H1 (cell line): ENCODE measurements around the gene CELF4. TPM values are rescaled to one million over a fixed set of nuclear protein-coding genes. Genes with fewer than 3 reads are reported as not detected.

Source experiments
- CTCF ChIA-PET: fragments of 300-600 bp; sonication (Branson Sonifier 250); formaldehyde crosslinking; loops from one replicate; lab custom pipeline; 2021; ENCODE audit not compliant: partially characterized antibody; lab: Charles Lee
- POLR2A ChIA-PET: fragments of 300-600 bp; sonication (Branson Sonifier 250); formaldehyde crosslinking; loops from one replicate; lab custom pipeline; 2021; ENCODE audit warnings: inconsistent platforms; ENCODE audit not compliant: partially characterized antibody; lab: Charles Lee
- DNase-seq, 2 experiments: peaks; one replicate each; pipeline versions ENCODE4 v3.0.0 to v3.0.0-alpha.2; 2010 to 2022; ENCODE audit warnings: low spot score in 2 of 2, low read depth in 1 of 2, mixed read lengths in 1 of 2
- FAIRE-seq: peaks from 2 replicates; lab custom pipeline; 2011; peaks lifted over from hg19 to GRCh38; lab: Jason Lieb, UNC
- H2AFZ ChIP-seq: 2 replicates; pipeline ENCODE4 v1.8.1; 2012; ENCODE audit warnings: low read length, inconsistent platforms
- H2AK5ac ChIP-seq: 2 replicates; pipeline ENCODE4 v1.6.1; 2013; ENCODE audit warnings: low read depth, low read length
- H2BK120ac ChIP-seq: replicated peaks from 2 replicates; pipeline ENCODE3; 2013; ENCODE audit warnings: low read depth, low read length, inconsistent platforms
- H2BK12ac ChIP-seq: 2 replicates; pipeline ENCODE4 v1.6.1; 2013; ENCODE audit warnings: low read depth, low read length
- H2BK15ac ChIP-seq: 2 replicates; pipeline ENCODE4 v1.6.1; 2013; ENCODE audit warnings: low read length
- H2BK20ac ChIP-seq: 2 replicates; pipeline ENCODE4 v1.6.1; 2013; ENCODE audit warnings: low read length
- H2BK5ac ChIP-seq: 2 replicates; pipeline ENCODE4 v1.6.1; 2013; ENCODE audit warnings: low read depth, low read length
- H3K14ac ChIP-seq: 2 replicates; pipeline ENCODE4 v1.6.1; 2013; ENCODE audit warnings: inconsistent platforms; ENCODE audit not compliant: insufficient read length
- H3K18ac ChIP-seq: 2 replicates; pipeline ENCODE4 v1.6.1; 2013; ENCODE audit warnings: low read length; ENCODE audit errors: extremely low read depth
- H3K23ac ChIP-seq: 2 replicates; pipeline ENCODE4 v1.6.1; 2013; ENCODE audit warnings: inconsistent platforms; ENCODE audit not compliant: insufficient read length
- H3K23me2 ChIP-seq: 2 replicates; pipeline ENCODE4 v1.6.1; 2013; ENCODE audit warnings: low read depth, low read length
- H3K27ac ChIP-seq: 2 replicates; pipeline ENCODE4 v1.6.1; 2011; ENCODE audit warnings: low read depth, low read length, inconsistent platforms
- H3K27me3 ChIP-seq, 4 experiments: replicated peaks in 1 of 4; 1 replicate in 1 of 4; 2 replicates in 3 of 4; pipeline versions ENCODE4 v1.6.1 to v1.8.1; 2011 to 2013; ENCODE audit warnings: low read length in 3 of 4, mild to moderate bottlenecking in 3 of 4, inconsistent platforms in 2 of 4, mixed read lengths in 2 of 4, moderate library complexity in 1 of 4; ENCODE audit not compliant: control insufficient read depth in 3 of 4, insufficient read depth in 3 of 4; ENCODE audit errors: extremely low read depth in 1 of 4
- H3K36me3 ChIP-seq, 4 experiments: 2 replicates each; pipeline versions ENCODE4 v1.6.1 to v1.8.1; 2011 to 2013; ENCODE audit warnings: mild to moderate bottlenecking in 4 of 4, low read length in 3 of 4, moderate library complexity in 2 of 4, control low read depth in 1 of 4, inconsistent platforms in 1 of 4; ENCODE audit not compliant: insufficient read depth in 4 of 4, control insufficient read depth in 2 of 4
- H3K4ac ChIP-seq: replicated peaks from 2 replicates; pipeline ENCODE3; 2013; ENCODE audit warnings: low read length, low read depth, mixed read lengths, inconsistent platforms; ENCODE audit not compliant: insufficient read length
- H3K4me1 ChIP-seq, 4 experiments: replicated peaks in 1 of 4; 1 replicate in 1 of 4; 2 replicates in 3 of 4; pipeline versions ENCODE4 v1.6.1 to v1.8.1; 2011 to 2013; ENCODE audit warnings: low read length in 3 of 4, inconsistent platforms in 2 of 4, mixed read lengths in 1 of 4; ENCODE audit not compliant: insufficient read depth in 4 of 4, control insufficient read depth in 3 of 4
- H3K4me2 ChIP-seq, 2 experiments: 2 replicates each; pipeline versions ENCODE4 v1.6.1 to v1.8.1; 2011 to 2013; ENCODE audit warnings: low read depth in 2 of 2, low read length in 2 of 2, control low read depth in 1 of 2, inconsistent platforms in 1 of 2, mild to moderate bottlenecking in 1 of 2; ENCODE audit not compliant: insufficient read depth in 1 of 2
- H3K4me3 ChIP-seq, 4 experiments: fragments of 200-600, 300-600 bp in 1 of 4; sonication (generic), shearing (Covaris generic), sonication (Bioruptor Twin) in 1 of 4; 2 replicates each; pipeline versions ENCODE4 v1.5.1 to v1.8.1; 2011 to 2016; ENCODE audit warnings: low read length in 4 of 4, low read depth in 3 of 4, control low read depth in 2 of 4, inconsistent platforms in 2 of 4, mild to moderate bottlenecking in 2 of 4, mixed read lengths in 1 of 4, moderate library complexity in 1 of 4; ENCODE audit not compliant: insufficient read depth in 2 of 4; ENCODE audit errors: extremely low read depth in 1 of 4
- H3K56ac ChIP-seq: replicated peaks from 2 replicates; pipeline ENCODE3; 2013; ENCODE audit warnings: low read depth, mild to moderate bottlenecking, mixed read lengths, low read length, inconsistent platforms; ENCODE audit not compliant: insufficient read length
- H3K79me1 ChIP-seq: 2 replicates; pipeline ENCODE4 v1.6.1; 2013; ENCODE audit warnings: low read depth, low read length, control low read depth
- H3K79me2 ChIP-seq, 2 experiments: 2 replicates each; pipeline versions ENCODE4 v1.6.1 to v1.8.1; 2012 to 2013; ENCODE audit warnings: low read length in 2 of 2, mild to moderate bottlenecking in 2 of 2, inconsistent platforms in 1 of 2; ENCODE audit not compliant: insufficient read depth in 2 of 2, control insufficient read depth in 1 of 2
- H3K9ac ChIP-seq, 4 experiments: replicated peaks in 1 of 4; 1 replicate in 1 of 4; 2 replicates in 3 of 4; pipeline versions ENCODE4 v1.6.1 to v1.8.1; 2011 to 2013; ENCODE audit warnings: low read depth in 3 of 4, low read length in 3 of 4, control low read depth in 2 of 4, mild to moderate bottlenecking in 2 of 4, moderate library complexity in 2 of 4, inconsistent platforms in 1 of 4; ENCODE audit errors: extremely low read depth in 1 of 4
- H3K9me3 ChIP-seq, 2 experiments: 2 replicates each; pipeline versions ENCODE4 v1.6.1 to v1.8.1; 2012 to 2013; ENCODE audit warnings: mild to moderate bottlenecking in 2 of 2, moderate library complexity in 2 of 2, control low read depth in 1 of 2, inconsistent platforms in 1 of 2, low read depth in 1 of 2, low read length in 1 of 2, mixed read lengths in 1 of 2; ENCODE audit not compliant: insufficient read depth in 2 of 2
- H4K20me1 ChIP-seq, 2 experiments: replicated peaks in 1 of 2; 2 replicates each; pipeline versions ENCODE3 to v1.8.1; 2011 to 2013; ENCODE audit warnings: inconsistent platforms in 2 of 2, low read length in 2 of 2, mild to moderate bottlenecking in 1 of 2; ENCODE audit not compliant: insufficient read depth in 2 of 2, control insufficient read depth in 1 of 2
- H4K5ac ChIP-seq: 2 replicates; pipeline ENCODE4 v1.6.1; 2013; ENCODE audit warnings: low read length, low read depth, mixed read lengths, inconsistent platforms; ENCODE audit not compliant: insufficient read length
- H4K8ac ChIP-seq: 2 replicates; pipeline ENCODE4 v1.8.0; 2013; ENCODE audit warnings: mild to moderate bottlenecking, moderate library complexity, low read length, inconsistent platforms; ENCODE audit not compliant: insufficient read depth; ENCODE audit errors: extremely low read depth
- H4K91ac ChIP-seq: replicated peaks from 2 replicates; pipeline ENCODE3; 2013; ENCODE audit warnings: low read length, mixed read lengths, inconsistent platforms; ENCODE audit not compliant: insufficient read length
- CREB1 ChIP-seq: IDR thresholded peaks from 2 replicates; pipeline ENCODE4 v1.6.1; 2012; ENCODE audit warnings: inconsistent platforms
- JUND ChIP-seq: IDR thresholded peaks from 2 replicates; pipeline ENCODE4 v1.6.1; 2011; ENCODE audit warnings: mild to moderate bottlenecking, improper control_type of control experiment, low read length
- MAFK ChIP-seq: IDR thresholded peaks from 2 replicates; pipeline ENCODE4 v1.6.1; 2012; ENCODE audit warnings: low read depth, mild to moderate bottlenecking, improper control_type of control experiment, low read length
- NRF1 ChIP-seq: IDR thresholded peaks from 2 replicates; pipeline ENCODE4 v1.6.1; 2011; ENCODE audit warnings: mild to moderate bottlenecking, low read depth, low read length, improper control_type of control experiment
- PHF8 ChIP-seq: fragments of 200-600 bp; sonication (generic); conservative IDR thresholded peaks from 2 replicates; pipeline ENCODE4 v1.7.1; 2012; ENCODE audit warnings: low read depth, mild to moderate bottlenecking, inconsistent platforms, low read length, moderate library complexity
- POLR2AphosphoS5 ChIP-seq: IDR thresholded peaks from 2 replicates; pipeline ENCODE4 v1.6.1; 2011; ENCODE audit warnings: low read depth, low read length
- WGBS, 2 experiments: shearing (Covaris generic) in 1 of 2; methylation state at CpG; one replicate each; pipeline versions ENCODE4 v1.1.6 to v1.1.7; 2013 to 2015; ENCODE audit warnings: low lambda C conversion rate in 2 of 2, mixed read lengths in 2 of 2, inconsistent platforms in 1 of 2, low coverage in 1 of 2, missing lambda C conversion rate in 1 of 2; ENCODE audit not compliant: insufficient replicate concordance in 2 of 2, insufficient coverage in 1 of 2, insufficient read length in 1 of 2; ENCODE audit errors: extremely low coverage in 1 of 2, missing lambda C conversion rate in 1 of 2; 5-methylcytosine and 5-hydroxymethylcytosine counted together
- polyA plus RNA-seq, 7 experiments: library from polyadenylated mRNA; depleted of rRNA in 3 of 7; stranded (reverse) in 5 of 7; unstranded in 2 of 7; fragments of >200 nt in 5 of 7; fragments of 200-250 nt in 2 of 7; gene quantifications; 1 replicate in 5 of 7; 2 replicates in 1 of 7; 4 replicates in 1 of 7; pipeline versions ENCODE4 v1.2.1 to v1.2.3, GENCODE V29; 2011 to 2013; ENCODE audit warnings: missing spikeins in 2 of 7, mixed read lengths in 2 of 7
- total RNA-seq: library from RNA; stranded (reverse); fragmentation: NEBNext Ultra II Directional; extraction: Animal tissue kit (Norgen Biotek cat#: 25700); gene quantifications from 2 replicates; pipeline ENCODE4 v1.2.1, GENCODE V29; 2021

Gene CELF4
- total and polyA plus RNA-seq, 2 of the 8 experiments (the other 6 are each of a cell fraction or from before 2014, with no cell fraction given): 1.6 to 3.4 TPM

GRCh38 chr18:37259711-37260110 is 305.9 kb downstream of the CELF4 start:
- WGBS, 2 experiments: 91% methylated on average over 5 of the region's 5 CpGs; no CpG with 5 or more reads in 1 of the 2 experiments
- Histone ChIP-seq H3K23ac (no peak overlapping the region), H4K20me1 (peaks cover 0 to 2% of the 10 kb centered on the region in 2 experiments), H3K4me1 (peaks cover 0 to 4% (median 1%) of the 10 kb centered on the region in 4 experiments; a peak in 2 of 7 replicates), H3K14ac (no peak overlapping the region), H3K56ac (no peak overlapping the region), H2BK120ac (no peak overlapping the region), H3K27me3 (peaks cover under 1 to 9% (median 4%) of the 10 kb centered on the region in 4 experiments; a peak in 6 of 7 replicates), H4K91ac (no peak overlapping the region), H2BK15ac (no peak overlapping the region), H3K4me2 (no peak overlapping the region), H2BK5ac (no peak overlapping the region), H2AK5ac (no peak overlapping the region), H2AFZ (no peak overlapping the region), H3K9ac (no peak overlapping the region), H3K4ac (no peak overlapping the region), H3K18ac (no peak overlapping the region), H3K79me1 (no peaks in the 10 kb centered on the region), H2BK20ac (no peak overlapping the region), H4K5ac (no peak overlapping the region), H3K23me2 (no peaks in the 10 kb centered on the region), H4K8ac (no peak overlapping the region), H3K36me3 (no peaks in the 10 kb centered on the region), H3K27ac (no peak overlapping the region), H3K9me3 (no peaks in the 10 kb centered on the region), H2BK12ac (no peak overlapping the region), H3K4me3 (no peak overlapping the region), H3K79me2 (no peaks in the 10 kb centered on the region)
- ChIA-PET CTCF (interaction anchor here (1.0 to 3.0 kb wide), 6 partner anchors 8 to 317 kb away, joined by 3 to 12 read pairs (median 4); no protein-coding TSS in a partner anchor), POLR2A (no interaction called here)
- no peak for DNase-seq
- TF ChIP-seq POLR2AphosphoS5: no peak
- no peak for TF ChIP-seq JUND
- TF ChIP-seq CREB1: no peak
- no peak for TF ChIP-seq PHF8
- no peak for TF ChIP-seq NRF1
- TF ChIP-seq MAFK: no peak
- FAIRE-seq: no peak
